GM18511 (cell line): ENCODE data around the gene RND2.

Experiments
- ATAC-seq: cut with Tn5 transposase; IDR thresholded peaks from one replicate; pipeline ENCODE4 v1.9.1; 2021; ENCODE audit warnings: mild to moderate bottlenecking, moderate library complexity; ENCODE audit not compliant: unreplicated experiment

RND2 gene

GRCh38 chr17:43003542-43004172 is 21.4 kb upstream of the RND2 start:
- ATAC-seq = no peak

GRCh38 chr17:43006639-43007551 is 18.1 kb upstream of the RND2 start, which contains the start of gene IFI35:
Gene IFI35, plus strand, starts transcription at chr17:43006784. Its CDS starts 164 bp downstream, at chr17:43006948.
- ATAC-seq = no peak

- ATAC-seq = no peak
Measured at GRCh38 chr17:43010667-43011308, 14.2 kb upstream of the RND2 start.

- ATAC-seq = no peak
Measured at GRCh38 chr17:43011728-43012472, 13.1 kb upstream of the RND2 start.

GRCh38 chr17:43013296-43013695 is 11.7 kb upstream of the RND2 start:
- no peak for ATAC-seq

- ATAC-seq = no peak
Measured at GRCh38 chr17:43014020-43014648, 10.9 kb upstream of the RND2 start.

- ATAC-seq = no peak
Measured at GRCh38 chr17:43014649-43015542, 10.1 kb upstream of the RND2 start.

GRCh38 chr17:43015579-43015978 is 9.5 kb upstream of the RND2 start:
- ATAC-seq = no peak

GRCh38 chr17:43016216-43016615 is 8.8 kb upstream of the RND2 start:
- ATAC-seq = no peak

GRCh38 chr17:43018008-43018853 is 6.8 kb upstream of the RND2 start:
- ATAC-seq = no peak

GRCh38 chr17:43018932-43019331 is 6.1 kb upstream of the RND2 start:
- ATAC-seq = no peak

- ATAC-seq = no peak
Measured at GRCh38 chr17:43019418-43019817, 5.6 kb upstream of the RND2 start.

- no peak for ATAC-seq
Measured at GRCh38 chr17:43020030-43020621, 4.9 kb upstream of the RND2 start.

- ATAC-seq = no peak
Measured at GRCh38 chr17:43020789-43021740, 4.0 kb upstream of the RND2 start.

GRCh38 chr17:43021741-43022512 is 3.1 kb upstream of the RND2 start, which contains the start of gene VAT1:
Gene VAT1, minus strand, starts transcription at chr17:43022385. Its CDS starts 63 bp downstream, at chr17:43022322.
- ATAC-seq = no peak

- ATAC-seq = no peak
Measured at GRCh38 chr17:43025290-43025657, 243 bp downstream of the RND2 start.
